NCI-H187 treated with DMSO at 0.1 percent for 48 hours (cell line): ENCODE measurements around the gene CDKN2A.

ENCODE experiments used
- DNase-seq: peaks from one replicate; lab custom pipeline; 2025; lab: John Stamatoyannopoulos, UW

Gene CDKN2A

DNA sequence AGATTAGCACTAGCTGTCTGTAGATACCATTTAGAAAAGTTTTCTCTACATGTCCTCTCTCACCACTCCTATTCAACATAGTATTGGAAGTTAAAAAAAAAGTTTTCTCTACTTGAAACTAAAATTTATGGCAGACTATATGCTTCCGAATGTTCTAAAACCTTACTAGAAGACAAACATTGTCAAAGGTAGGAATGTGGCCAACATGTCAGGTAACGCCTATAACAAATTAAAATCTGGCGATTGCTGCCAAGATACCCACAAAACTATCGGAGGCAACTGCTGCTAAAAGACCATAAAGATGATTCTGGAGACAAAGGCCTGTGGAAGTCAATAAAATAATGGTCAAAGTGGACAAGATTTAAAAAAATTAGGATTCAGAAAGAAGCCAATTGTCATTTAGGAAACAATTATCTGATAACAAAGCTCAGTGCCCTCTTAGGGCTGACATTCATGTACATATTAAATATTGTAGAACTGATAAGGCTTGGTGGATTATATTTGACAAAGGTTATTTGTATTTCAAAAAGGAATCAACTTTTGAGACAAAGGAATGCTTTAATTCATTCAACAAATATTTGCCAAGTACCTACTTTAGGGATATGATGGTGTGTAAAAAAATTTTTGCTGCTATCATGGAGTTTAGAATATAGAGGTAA is 52.7 kb downstream of the CDKN2A start:
- DNase-seq = no peak

GRCh38 chr9:21936161-21936560 is 58.0 kb downstream of the CDKN2A start:
- DNase-seq = no peak

DNA sequence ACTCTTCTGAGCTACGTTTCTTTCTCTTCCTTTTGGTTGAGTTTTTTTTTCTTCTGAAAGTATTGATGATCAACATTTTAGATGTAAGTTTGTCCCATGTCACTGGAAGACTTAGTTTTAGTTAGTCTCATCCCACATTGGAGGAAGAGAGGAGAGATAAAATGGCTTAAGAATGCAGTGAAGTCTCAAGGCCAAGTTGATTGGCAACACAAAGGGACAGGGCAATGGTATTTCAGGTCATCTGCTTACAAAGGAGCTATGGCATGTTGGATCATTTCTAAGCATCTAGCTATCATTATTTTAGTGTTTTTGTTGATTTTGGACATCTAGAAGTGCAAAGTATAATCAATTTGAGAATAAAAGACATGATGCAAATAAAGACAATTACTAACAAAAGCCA is 58.6 kb downstream of the CDKN2A start:
- no peak for DNase-seq

GRCh38 chr9:21933865-21934264 is 60.3 kb downstream of the CDKN2A start:
- DNase-seq = no peak

GRCh38 chr9:21933281-21933680 is 60.9 kb downstream of the CDKN2A start:
- no peak for DNase-seq

- no peak for DNase-seq
Observed at GRCh38 chr9:21931428-21931827, 62.8 kb downstream of the CDKN2A start.

GRCh38 chr9:21927752-21928151 is 66.4 kb downstream of the CDKN2A start:
- DNase-seq = no peak

DNA sequence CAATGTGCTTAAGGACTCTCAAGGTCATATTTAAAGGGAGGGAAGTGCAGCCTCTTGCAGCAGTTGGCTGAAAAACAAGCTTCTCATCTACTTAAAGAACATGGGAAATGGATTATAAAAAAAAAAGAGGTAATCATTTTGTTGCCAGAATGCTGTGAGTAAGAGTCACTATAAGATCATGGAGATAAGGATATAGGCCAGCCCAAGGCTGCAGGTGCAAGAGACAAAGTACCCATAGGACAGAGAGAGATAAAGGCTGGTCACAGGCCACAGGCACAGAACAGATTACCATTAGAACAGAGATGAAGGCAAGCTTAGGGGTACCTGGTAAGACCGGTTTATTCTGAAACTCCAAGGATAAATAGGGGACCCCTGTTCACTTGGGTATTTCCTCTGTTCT is 70.5 kb downstream of the CDKN2A start:
- DNase-seq = no peak

GRCh38 chr9:21919377-21920362 is 74.5 kb downstream of the CDKN2A start:
- no peak for DNase-seq
